ENCODE measurements around the gene TRIM62. TPM values are rescaled to one million over a fixed set of nuclear protein-coding genes. Genes with fewer than 3 reads are reported as not detected.

The TRIM62 gene
- total and polyA plus RNA-seq, 2 experiments from 2014 or later, result 2.9 to 18.9 TPM

GRCh38 chr1:33119050-33119449, 62.8 kb downstream of the TRIM62 start:
- no peaks in the 10 kb centered on the region for H3K36me3 ChIP-seq (ENCODE audit: insufficient read depth)
- no peaks in the 10 kb centered on the region for H4K20me1 ChIP-seq (replicated peaks; ENCODE audit: insufficient read depth)
- H2AFZ ChIP-seq, result no peak overlapping the region
- H3K9me2 ChIP-seq (ENCODE audit: insufficient read depth), result 0 out of 2 replicates have a peak, but pooled peaks cover 3% of the 10 kb centered on the region
- H3K4me1 Mint-ChIP-seq, result peaks cover 12% of the 10 kb centered on the region; the same call in 2 of the 3 replicates
- TF ChIP-seq CTCF (conservative IDR thresholded peaks at IDR 0.05; ENCODE audit: low read depth in 2 of 2) (no peak), NANOG (IDR thresholded peaks at IDR 0.05; ENCODE audit: borderline replicate concordance) (no peak), EZH2phosphoT487 (IDR thresholded peaks at IDR 0.05; ENCODE audit: unreplicated experiment) (no peak), CREB1 (CRISPR knock-in tag; IDR thresholded peaks at IDR 0.05; ENCODE audit: low read depth) (no peak), ETS1 (IDR thresholded peaks at IDR 0.05) (no peak), POLR2AphosphoS5 (IDR thresholded peaks at IDR 0.05; ENCODE audit: low read depth) (no peak), JUNB (IDR thresholded peaks at IDR 0.05; ENCODE audit: unreplicated experiment) (no peak), EZH2 (IDR thresholded peaks at IDR 0.05; ENCODE audit: low read depth, unreplicated experiment) (no peak), ZNF331 (CRISPR knock-in tag; IDR thresholded peaks at IDR 0.05; ENCODE audit: low read depth) (no peak), STAT1 (IDR thresholded peaks at IDR 0.05; ENCODE audit: unreplicated experiment) (no peak), ZNF114 (CRISPR knock-in tag; IDR thresholded peaks at IDR 0.05) (no peak)
- H3K4me2 ChIP-seq, result no peak overlapping the region
- no peak for ATAC-seq
- H3K27ac ChIP-seq (ENCODE audit: low read depth), result no peak overlapping the region
- no peaks in the 10 kb centered on the region for H3K9me3 Mint-ChIP-seq
- no peaks in the 10 kb centered on the region for H3F3A ChIP-seq (replicated peaks; ENCODE audit: low read depth)
- H3K4me3 Mint-ChIP-seq, result peak overlapping the region; percentile 6; the same call in 1 of the 3 replicates
- H3K4me1 ChIP-seq (ENCODE audit: insufficient read depth), result no peaks in the 10 kb centered on the region
- H3K79me2 ChIP-seq (replicated peaks; ENCODE audit: insufficient read depth), result no peaks in the 10 kb centered on the region
- H3K27me3 Mint-ChIP-seq (ENCODE audit: insufficient read depth, low read depth, poor library complexity), result peaks cover 19% of the 10 kb centered on the region
- no peak for DNase-seq (ENCODE audit: low spot score)
- no peak overlapping the region for H3K27ac Mint-ChIP-seq
- H3K36me3 Mint-ChIP-seq (ENCODE audit: low read depth), result no peaks in the 10 kb centered on the region; the same call in 2 of the 3 replicates
- peaks cover 10% of the 10 kb centered on the region; the same call in 1 of the 2 replicates for H3K27me3 ChIP-seq (ENCODE audit: insufficient read depth)
- no peak overlapping the region for H3K4me3 ChIP-seq

DNA sequence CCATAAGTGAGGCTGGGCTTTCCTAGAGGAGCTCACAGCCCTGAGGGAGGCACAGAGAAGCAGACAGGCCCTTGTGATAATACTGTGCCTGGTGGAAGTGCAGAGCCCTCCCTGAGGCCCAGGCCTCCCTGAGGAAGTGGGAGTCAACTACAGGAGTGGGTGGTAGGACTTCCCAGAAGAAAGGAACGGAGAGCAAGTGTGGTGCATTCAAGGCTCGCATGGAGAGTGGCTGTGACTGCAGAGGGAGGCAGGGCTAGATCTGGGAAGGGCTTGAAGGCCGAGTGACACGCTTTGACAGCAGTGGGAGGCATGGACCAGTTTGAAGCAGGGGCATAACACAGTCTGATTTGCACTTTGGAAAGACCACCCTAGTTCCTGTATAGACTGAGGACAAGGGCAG, 63.6 kb downstream of the TRIM62 start:
- H3K9me2 ChIP-seq (ENCODE audit: insufficient read depth), result 0 out of 2 replicates have a peak, but pooled peaks cover 3% of the 10 kb centered on the region
- Mint-ChIP-seq H3K27me3 (ENCODE audit: insufficient read depth, low read depth, poor library complexity) (peaks cover 16% of the 10 kb centered on the region), H3K9me3 (no peaks in the 10 kb centered on the region), H3K4me3 (no peak overlapping the region), H3K4me1 (peaks cover 12% of the 10 kb centered on the region; the same call in 2 of the 3 replicates), H3K27ac (no peak overlapping the region), H3K36me3 (ENCODE audit: low read depth) (no peaks in the 10 kb centered on the region; the same call in 2 of the 3 replicates)
- no peak overlapping the region for H3K4me2 ChIP-seq
- H3F3A ChIP-seq (replicated peaks; ENCODE audit: low read depth), result no peaks in the 10 kb centered on the region
- H3K4me3 ChIP-seq, result no peak overlapping the region
- DNase-seq (ENCODE audit: low spot score) (no peak), ATAC-seq (no peak)
- H3K27me3 ChIP-seq (ENCODE audit: insufficient read depth), result peaks cover 7% of the 10 kb centered on the region; the same call in 1 of the 2 replicates
- no peaks in the 10 kb centered on the region for H3K79me2 ChIP-seq (replicated peaks; ENCODE audit: insufficient read depth)
- no peaks in the 10 kb centered on the region for H4K20me1 ChIP-seq (replicated peaks; ENCODE audit: insufficient read depth)
- no peak overlapping the region for H3K27ac ChIP-seq (ENCODE audit: low read depth)
- H3K4me1 ChIP-seq (ENCODE audit: insufficient read depth), result no peaks in the 10 kb centered on the region
- H3K36me3 ChIP-seq (ENCODE audit: insufficient read depth), result no peaks in the 10 kb centered on the region
- no peak overlapping the region for H2AFZ ChIP-seq
- no peak for TF ChIP-seq CREB1 (CRISPR knock-in tag; IDR thresholded peaks at IDR 0.05; ENCODE audit: low read depth)
- no peak for TF ChIP-seq ZNF331 (CRISPR knock-in tag; IDR thresholded peaks at IDR 0.05; ENCODE audit: low read depth)
- TF ChIP-seq CTCF (conservative IDR thresholded peaks at IDR 0.05; ENCODE audit: low read depth in 2 of 2), result no peak
- TF ChIP-seq JUNB (IDR thresholded peaks at IDR 0.05; ENCODE audit: unreplicated experiment), result no peak
- TF ChIP-seq, protein P1, sequence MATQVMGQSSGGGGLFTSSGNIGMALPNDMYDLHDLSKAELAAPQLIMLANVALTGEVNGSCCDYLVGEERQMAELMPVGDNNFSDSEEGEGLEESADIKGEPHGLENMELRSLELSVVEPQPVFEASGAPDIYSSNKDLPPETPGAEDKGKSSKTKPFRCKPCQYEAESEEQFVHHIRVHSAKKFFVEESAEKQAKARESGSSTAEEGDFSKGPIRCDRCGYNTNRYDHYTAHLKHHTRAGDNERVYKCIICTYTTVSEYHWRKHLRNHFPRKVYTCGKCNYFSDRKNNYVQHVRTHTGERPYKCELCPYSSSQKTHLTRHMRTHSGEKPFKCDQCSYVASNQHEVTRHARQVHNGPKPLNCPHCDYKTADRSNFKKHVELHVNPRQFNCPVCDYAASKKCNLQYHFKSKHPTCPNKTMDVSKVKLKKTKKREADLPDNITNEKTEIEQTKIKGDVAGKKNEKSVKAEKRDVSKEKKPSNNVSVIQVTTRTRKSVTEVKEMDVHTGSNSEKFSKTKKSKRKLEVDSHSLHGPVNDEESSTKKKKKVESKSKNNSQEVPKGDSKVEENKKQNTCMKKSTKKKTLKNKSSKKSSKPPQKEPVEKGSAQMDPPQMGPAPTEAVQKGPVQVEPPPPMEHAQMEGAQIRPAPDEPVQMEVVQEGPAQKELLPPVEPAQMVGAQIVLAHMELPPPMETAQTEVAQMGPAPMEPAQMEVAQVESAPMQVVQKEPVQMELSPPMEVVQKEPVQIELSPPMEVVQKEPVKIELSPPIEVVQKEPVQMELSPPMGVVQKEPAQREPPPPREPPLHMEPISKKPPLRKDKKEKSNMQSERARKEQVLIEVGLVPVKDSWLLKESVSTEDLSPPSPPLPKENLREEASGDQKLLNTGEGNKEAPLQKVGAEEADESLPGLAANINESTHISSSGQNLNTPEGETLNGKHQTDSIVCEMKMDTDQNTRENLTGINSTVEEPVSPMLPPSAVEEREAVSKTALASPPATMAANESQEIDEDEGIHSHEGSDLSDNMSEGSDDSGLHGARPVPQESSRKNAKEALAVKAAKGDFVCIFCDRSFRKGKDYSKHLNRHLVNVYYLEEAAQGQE (IDR thresholded peaks at IDR 0.05; ENCODE audit: unreplicated experiment), result no peak
- TF ChIP-seq NANOG (IDR thresholded peaks at IDR 0.05; ENCODE audit: borderline replicate concordance), result no peak

Measured in GM23338 (cell line).